Uterus (tissue), 4 donors: ENCODE data around the gene TPI1. TPM values are rescaled to one million over a fixed set of nuclear protein-coding genes. Genes with fewer than 3 reads are reported as not detected.

Source experiments
- DNase-seq, 2 donors: peaks; one replicate each; pipeline ENCODE4 v3.0.0-alpha.2; 2019 to 2020
- H3K27ac ChIP-seq, 2 donors: fragments of 200-600 bp; sonication (generic); 1 replicate in 1 of 2; 2 replicates in 1 of 2; pipeline ENCODE4 v1.5.1; 2016 to 2018
- H3K27me3 ChIP-seq, 2 donors: fragments of 200-600 bp; sonication (generic); one replicate each; pipeline ENCODE4 v1.5.1; 2018 to 2019; ENCODE audit warnings: control low read depth in 1 of 2
- H3K36me3 ChIP-seq, 2 donors: fragments of 200-600 bp; sonication (generic); one replicate each; pipeline ENCODE4 v1.5.1; 2019; ENCODE audit warnings: control low read depth in 1 of 2
- H3K4me1 ChIP-seq, 2 donors: fragments of 200-600 bp; sonication (generic); one replicate each; pipeline ENCODE4 v1.5.1; 2018 to 2019; ENCODE audit warnings: control low read depth in 1 of 2
- H3K4me3 ChIP-seq, 2 donors: fragments of 200-600 bp; sonication (generic); 1 replicate in 1 of 2; 2 replicates in 1 of 2; pipeline ENCODE4 v1.5.1; 2018 to 2019; ENCODE audit warnings: mild to moderate bottlenecking in 1 of 2
- H3K9me3 ChIP-seq, 2 donors: fragments of 200-600 bp; sonication (generic); one replicate each; pipeline ENCODE4 v1.5.1; 2019; ENCODE audit warnings: control low read depth in 1 of 2
- CTCF ChIP-seq, 4 experiments: fragments of 200-600 bp in 2 of 4; fragments of 450-650 bp in 2 of 4; sonication (generic) in 2 of 4; IDR thresholded peaks; one replicate each; pipeline ENCODE4 v1.5.1; 2016 to 2019; ENCODE audit warnings: antibody characterized with exemption in 4 of 4, mild to moderate bottlenecking in 2 of 4, moderate library complexity in 1 of 4
- POLR2A ChIP-seq, 2 donors: fragments of 450-650 bp; IDR thresholded peaks; one replicate each; pipeline ENCODE4 v1.6.1; 2016; ENCODE audit warnings: antibody characterized with exemption in 2 of 2, mild to moderate bottlenecking in 1 of 2, moderate library complexity in 1 of 2
- intact Hi-C: fragments of 100-400 bp; cut with DNase I; formaldehyde crosslinking; loops from one replicate; pipeline ENCODE4 v1.15.1; 2023; ENCODE audit warnings: low total_unique reads
- total RNA-seq, 4 donors: library from RNA; depleted of rRNA in 3 of 4; stranded (reverse); fragments of >200 nt in 3 of 4; gene quantifications; one replicate each; pipeline versions ENCODE4 v1.1.0 to v1.2.4, GENCODE V29; 2014 to 2023
- donor health status: DM: yes; HTN: yes; CAD: no.

TPI1 gene
- total RNA-seq, 4 donors from 2014 or later = 159 to 307 (median 240) TPM

- no peaks in the 10 kb centered on the region for H3K9me3 ChIP-seq
- H3K27me3 ChIP-seq = peaks cover 0 to 4% of the 10 kb centered on the region in 2 donors
- intact Hi-C loops = loop anchor here (10.0 kb wide), 1 partner anchor 71 kb away; the partner anchor contains the start of gene MLF2
- H3K4me3 ChIP-seq = no peak overlapping the region
- DNase-seq = no peak
- H3K36me3 ChIP-seq = no peaks in the 10 kb centered on the region
- TF ChIP-seq CTCF (IDR thresholded peaks at IDR 0.05) (no peak), POLR2A (IDR thresholded peaks at IDR 0.05) (no peak)
- H3K4me1 ChIP-seq = peaks cover 5 to 6% of the 10 kb centered on the region in 2 donors
- H3K27ac ChIP-seq = peak overlapping the region; percentile 90 to 97
Measured at GRCh38 chr12:6826125-6826733, 41.1 kb upstream of the TPI1 start.

DNA sequence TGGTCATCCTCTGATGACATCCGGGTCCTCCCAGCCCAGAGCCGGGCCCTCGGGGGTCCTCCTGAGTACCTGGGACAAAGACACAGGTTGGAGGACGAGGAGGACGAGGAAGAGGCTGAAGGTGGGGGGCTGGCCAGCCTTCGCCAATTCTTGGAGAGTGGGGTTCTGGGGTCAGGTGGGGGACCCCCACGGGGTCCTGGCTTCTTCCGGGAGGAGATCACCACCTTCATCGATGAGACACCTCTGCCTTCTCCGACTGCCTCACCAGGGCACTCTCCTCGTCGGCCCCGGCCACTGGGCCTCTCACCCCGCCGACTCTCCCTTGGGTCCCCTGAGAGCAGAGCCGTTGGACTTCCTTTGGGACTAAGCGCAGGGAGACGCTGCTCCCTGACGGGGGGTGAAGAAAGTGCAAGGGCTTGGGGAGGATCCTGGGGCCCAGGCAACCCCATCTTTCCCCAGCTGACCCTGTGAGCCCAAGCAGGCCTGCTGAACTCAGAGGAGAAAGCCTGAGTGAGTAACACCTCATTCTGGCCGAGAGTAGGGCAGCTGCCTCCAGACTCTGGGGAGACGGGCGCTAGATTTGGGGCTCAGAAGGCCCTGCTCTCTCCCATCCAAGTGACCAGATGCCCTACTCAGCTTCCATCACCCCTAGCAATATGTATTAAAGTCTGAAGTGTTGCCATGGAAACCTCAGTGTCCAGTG lies 40.4 kb upstream of the TPI1 start:
- intact Hi-C loops = loop anchor here (10.0 kb wide), 1 partner anchor 72 kb away; the partner anchor contains the start of gene MLF2
- H3K9me3 ChIP-seq = no peaks in the 10 kb centered on the region
- peaks cover 5 to 6% of the 10 kb centered on the region in 2 donors for H3K4me1 ChIP-seq
- peak overlapping the region; percentile 90 to 97 for H3K27ac ChIP-seq
- H3K36me3 ChIP-seq = no peaks in the 10 kb centered on the region
- no peak overlapping the region for H3K4me3 ChIP-seq
- DNase-seq = no peak
- H3K27me3 ChIP-seq = peaks cover 0 to 3% of the 10 kb centered on the region in 2 donors
- TF ChIP-seq POLR2A (IDR thresholded peaks at IDR 0.05) (no peak), CTCF (IDR thresholded peaks at IDR 0.05) (no peak)

GRCh38 chr12:6827437-6827911 lies 39.9 kb upstream of the TPI1 start:
- no peaks in the 10 kb centered on the region for H3K27me3 ChIP-seq
- no peaks in the 10 kb centered on the region for H3K9me3 ChIP-seq
- TF ChIP-seq CTCF (IDR thresholded peaks at IDR 0.05) (no peak), POLR2A (IDR thresholded peaks at IDR 0.05) (peak; percentile 21 to 40)
- peak overlapping the region; percentile 90 to 97 for H3K27ac ChIP-seq
- peaks cover 5 to 6% of the 10 kb centered on the region in 2 donors for H3K4me1 ChIP-seq
- DNase-seq = peak; percentile 92 to 95
- intact Hi-C loops = loop anchor here (10.0 kb wide), 1 partner anchor 73 kb away; the partner anchor contains the start of gene MLF2
- no peaks in the 10 kb centered on the region for H3K36me3 ChIP-seq
- H3K4me3 ChIP-seq = peak overlapping the region in 1 of 2 donors; percentile 96

- Histone ChIP-seq H3K27me3 (no peaks in the 10 kb centered on the region), H3K27ac (peak within 1 kb of the TSS; percentile 90 to 97), H3K9me3 (no peaks in the 10 kb centered on the region), H3K4me3 (peak within 1 kb of the TSS; percentile 91 to 96), H3K36me3 (no peaks in the 10 kb centered on the region), H3K4me1 (peaks cover 5 to 6% of the 10 kb centered on the region in 2 donors)
- intact Hi-C loops = loop anchor here (10.0 kb wide), 1 partner anchor 73 kb away; the partner anchor contains the start of gene MLF2
- peak; percentile 64 to 69 for DNase-seq
- TF ChIP-seq CTCF (IDR thresholded peaks at IDR 0.05) = peak in 2 of 4 experiments; percentile 2 to 24
- peak in 1 of 2 donors; percentile 40 for TF ChIP-seq POLR2A (IDR thresholded peaks at IDR 0.05)
Measured at GRCh38 chr12:6827982-6828780, 39.1 kb upstream of the TPI1 start, which contains the start of gene P3H3. Gene P3H3, plus strand, starts transcription at chr12:6828407. Its CDS starts 34 bp downstream, at chr12:6828441.
